Trophoblast cell (in vitro differentiated cells and primary cell): ENCODE measurements around the gene AKAP8.
A peak's percentile ranks its signal among the peaks of the same experiment; 100 is the strongest.

Experiments
- DNase-seq, 2 donors: peaks; one replicate each; pipeline ENCODE4 v3.0.0-alpha.2; 2016
- H2AFZ ChIP-seq: 2 replicates; pipeline ENCODE4 v1.6.1; 2013; ENCODE audit warnings: low read length, moderate library complexity, mild to moderate bottlenecking; ENCODE audit not compliant: insufficient read depth, poor library complexity
- H2AK5ac ChIP-seq: 2 replicates; pipeline ENCODE4 v1.6.1; 2013; ENCODE audit warnings: mild to moderate bottlenecking, low read length
- H2BK120ac ChIP-seq: 2 replicates; pipeline ENCODE4 v1.6.1; 2013; ENCODE audit warnings: low read length, mild to moderate bottlenecking, moderate library complexity; ENCODE audit not compliant: insufficient read depth, poor library complexity
- H2BK12ac ChIP-seq: 2 replicates; pipeline ENCODE4 v1.6.1; 2013; ENCODE audit warnings: mild to moderate bottlenecking, low read length, moderate library complexity
- H2BK5ac ChIP-seq: 2 replicates; pipeline ENCODE4 v1.6.1; 2013; ENCODE audit warnings: low read length, low read depth, moderate library complexity, mild to moderate bottlenecking; ENCODE audit not compliant: poor library complexity
- H3K14ac ChIP-seq: 2 replicates; pipeline ENCODE4 v1.6.1; 2013; ENCODE audit warnings: mild to moderate bottlenecking, low read length
- H3K18ac ChIP-seq: 2 replicates; pipeline ENCODE4 v1.6.1; 2013; ENCODE audit warnings: mild to moderate bottlenecking, low read length
- H3K23ac ChIP-seq: 2 replicates; pipeline ENCODE4 v1.6.1; 2013; ENCODE audit warnings: low read length
- H3K27ac ChIP-seq: 2 replicates; pipeline ENCODE4 v1.5.1; 2013; ENCODE audit warnings: low read depth, mild to moderate bottlenecking, inconsistent platforms, low read length, moderate library complexity
- H3K27me3 ChIP-seq: 2 replicates; pipeline ENCODE4 v1.6.1; 2013; ENCODE audit warnings: inconsistent platforms, mild to moderate bottlenecking, low read length, moderate library complexity; ENCODE audit not compliant: insufficient read depth
- H3K36me3 ChIP-seq, 2 experiments: 1 replicate in 1 of 2; 2 replicates in 1 of 2; pipeline ENCODE4 v1.6.1; 2013; ENCODE audit warnings: low read length in 2 of 2, mild to moderate bottlenecking in 2 of 2, moderate library complexity in 1 of 2; ENCODE audit not compliant: insufficient read depth in 2 of 2, control insufficient read depth in 1 of 2
- H3K4ac ChIP-seq: 2 replicates; pipeline ENCODE4 v1.6.1; 2013; ENCODE audit warnings: low read depth, mild to moderate bottlenecking, low read length, moderate library complexity
- H3K4me1 ChIP-seq, 2 experiments: 1 replicate in 1 of 2; 2 replicates in 1 of 2; pipeline ENCODE4 v1.6.1; 2013; ENCODE audit warnings: low read length in 2 of 2, mild to moderate bottlenecking in 2 of 2, moderate library complexity in 1 of 2; ENCODE audit not compliant: insufficient read depth in 2 of 2, control insufficient read depth in 1 of 2
- H3K4me2 ChIP-seq: 2 replicates; pipeline ENCODE4 v1.6.1; 2013; ENCODE audit warnings: inconsistent platforms, mild to moderate bottlenecking, low read length, moderate library complexity
- H3K4me3 ChIP-seq: 2 replicates; pipeline ENCODE4 v1.5.1; 2013; ENCODE audit warnings: mild to moderate bottlenecking, low read depth, low read length, inconsistent platforms
- H3K79me1 ChIP-seq: one replicate; pipeline ENCODE4 v1.6.1; 2013; ENCODE audit warnings: low read length
- H3K79me2 ChIP-seq: 2 replicates; pipeline ENCODE4 v1.6.1; 2013; ENCODE audit warnings: low read length, mild to moderate bottlenecking; ENCODE audit not compliant: control insufficient read depth, insufficient read depth, poor library complexity
- H3K9ac ChIP-seq: 2 replicates; pipeline ENCODE4 v1.6.1; 2013; ENCODE audit warnings: mild to moderate bottlenecking, low read length
- H3K9me3 ChIP-seq: 2 replicates; pipeline ENCODE4 v1.6.1; 2013; ENCODE audit warnings: low read depth, mild to moderate bottlenecking, control low read depth, inconsistent platforms, low read length; ENCODE audit not compliant: insufficient read depth
- H4K12ac ChIP-seq: 2 replicates; pipeline ENCODE4 v1.6.1; 2013; ENCODE audit warnings: low read depth, mild to moderate bottlenecking, low read length, moderate library complexity
- H4K8ac ChIP-seq: 2 replicates; pipeline ENCODE4 v1.6.1; 2013; ENCODE audit warnings: low read depth, mild to moderate bottlenecking, low read length, moderate library complexity
- H4K91ac ChIP-seq: one replicate; pipeline ENCODE4 v1.6.1; 2013; ENCODE audit warnings: low read depth, mild to moderate bottlenecking, low read length, moderate library complexity
- WGBS: extraction: QIAGEN DNeasy Blood & Tissue Kit; methylation state at CpG from one replicate; pipeline ENCODE4 v1.1.7; 2013; ENCODE audit warnings: missing lambda C conversion rate; ENCODE audit not compliant: insufficient read length, insufficient coverage; ENCODE audit errors: extremely low coverage; 5-methylcytosine and 5-hydroxymethylcytosine counted together

AKAP8 gene

GRCh38 chr19:15315101-15315500 is 64.5 kb downstream of the AKAP8 start:
- no peak overlapping the region for H2AK5ac ChIP-seq
- no peak overlapping the region for H3K4me2 ChIP-seq
- no peak overlapping the region for H4K8ac ChIP-seq
- peaks cover 2% of the 10 kb centered on the region for H3K79me1 ChIP-seq
- H3K4me3 ChIP-seq: no peak overlapping the region
- no peak overlapping the region for H4K12ac ChIP-seq
- peak overlapping the region; percentile 57 for H2AFZ ChIP-seq
- H3K27me3 ChIP-seq: no peaks in the 10 kb centered on the region
- H3K36me3 ChIP-seq: peaks cover 7 to 9% of the 10 kb centered on the region in 2 experiments
- no peak overlapping the region for H2BK12ac ChIP-seq
- H2BK120ac ChIP-seq: no peak overlapping the region
- H3K18ac ChIP-seq: no peak overlapping the region
- no peak overlapping the region for H4K91ac ChIP-seq
- DNase-seq: peak; percentile 59 to 76
- H3K23ac ChIP-seq: no peak overlapping the region
- no peak overlapping the region for H3K9ac ChIP-seq
- H3K79me2 ChIP-seq: peaks cover 59% of the 10 kb centered on the region
- no peak overlapping the region for H3K14ac ChIP-seq
- H2BK5ac ChIP-seq: no peak overlapping the region
- H3K4me1 ChIP-seq: peaks cover 31 to 33% of the 10 kb centered on the region in 2 experiments
- peak overlapping the region; percentile 99 for H3K4ac ChIP-seq
- no CpG with 5 or more reads among the region's 6 CpGs for WGBS
- no peak overlapping the region for H3K27ac ChIP-seq
- H3K9me3 ChIP-seq: no peaks in the 10 kb centered on the region

DNA sequence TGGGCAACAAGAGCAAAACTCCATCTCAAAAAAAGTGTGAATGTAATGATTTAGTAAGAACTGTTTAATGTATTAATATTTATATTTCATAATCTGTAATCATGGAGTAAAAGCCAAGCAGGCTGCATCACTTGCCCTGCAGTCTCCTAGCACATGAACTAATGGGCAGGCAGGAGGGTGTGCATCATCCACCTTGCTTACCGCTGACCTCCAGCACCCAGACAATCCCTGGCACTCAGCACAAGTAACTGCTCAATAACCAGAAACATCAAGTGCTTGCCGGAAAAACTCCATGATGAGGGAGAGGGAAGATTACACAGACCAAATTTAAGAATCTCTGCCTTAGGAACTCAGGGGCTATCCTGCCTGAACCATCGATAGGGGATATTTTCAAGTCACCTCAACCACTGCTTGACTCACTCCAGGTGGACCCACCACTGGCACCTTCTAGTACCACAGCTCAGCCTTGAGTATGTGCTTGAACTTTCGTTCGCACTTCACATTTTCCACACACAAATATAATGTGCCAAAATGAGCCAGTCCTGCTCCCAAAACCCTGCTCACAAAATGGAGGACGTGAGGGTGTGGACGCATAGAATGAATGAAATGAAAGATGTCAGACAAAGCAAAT is 65.8 kb downstream of the AKAP8 start:
- H3K14ac ChIP-seq: no peak overlapping the region
- peaks cover 2% of the 10 kb centered on the region for H3K79me1 ChIP-seq
- H3K27ac ChIP-seq: no peak overlapping the region
- no peaks in the 10 kb centered on the region for H3K9me3 ChIP-seq
- H2BK120ac ChIP-seq: no peak overlapping the region
- no peak overlapping the region for H3K4me2 ChIP-seq
- no CpG with 5 or more reads among the region's 7 CpGs for WGBS
- H3K4me1 ChIP-seq: peaks cover 24 to 29% of the 10 kb centered on the region in 2 experiments
- H3K9ac ChIP-seq: no peak overlapping the region
- H4K12ac ChIP-seq: no peak overlapping the region
- no peak for DNase-seq
- peak overlapping the region; percentile 97 for H3K4ac ChIP-seq
- H2BK5ac ChIP-seq: no peak overlapping the region
- no peak overlapping the region for H2BK12ac ChIP-seq
- no peak overlapping the region for H4K8ac ChIP-seq
- peaks cover 7 to 9% of the 10 kb centered on the region in 2 experiments for H3K36me3 ChIP-seq
- H3K23ac ChIP-seq: peak overlapping the region; percentile 8
- no peaks in the 10 kb centered on the region for H3K27me3 ChIP-seq
- no peak overlapping the region for H2AFZ ChIP-seq
- no peak overlapping the region for H2AK5ac ChIP-seq
- H3K4me3 ChIP-seq: no peak overlapping the region
- H3K79me2 ChIP-seq: peaks cover 54% of the 10 kb centered on the region
- no peak overlapping the region for H4K91ac ChIP-seq
- no peak overlapping the region for H3K18ac ChIP-seq

DNA sequence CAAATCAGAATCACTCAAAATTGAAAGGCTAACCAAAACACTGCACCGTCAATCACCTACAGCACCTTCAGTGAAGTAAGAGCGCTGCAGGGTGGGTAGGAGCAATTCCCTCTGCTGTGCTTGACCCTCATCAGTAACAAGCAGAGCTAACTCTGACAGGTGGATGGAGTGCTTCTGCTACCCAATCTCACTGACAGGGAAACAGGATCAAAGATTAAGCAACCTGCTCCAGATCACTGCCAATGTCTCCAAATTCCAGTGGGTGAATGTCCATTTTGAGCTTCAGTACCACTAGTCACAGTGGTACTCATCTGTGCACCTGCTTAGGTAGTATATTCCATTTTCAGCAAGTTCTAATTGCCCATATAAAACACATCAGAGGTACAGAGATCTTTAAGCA is 72.4 kb downstream of the AKAP8 start:
- Histone ChIP-seq H4K8ac (no peak overlapping the region), H2BK5ac (no peak overlapping the region), H3K18ac (no peak overlapping the region), H3K4me2 (no peak overlapping the region), H4K12ac (no peak overlapping the region), H3K27ac (no peak overlapping the region), H3K27me3 (no peaks in the 10 kb centered on the region), H4K91ac (no peak overlapping the region), H3K36me3 (peaks cover 4% of the 10 kb centered on the region in 2 experiments), H3K9ac (no peak overlapping the region), H2BK120ac (no peak overlapping the region), H3K4ac (peak overlapping the region; percentile 98), H2AFZ (no peak overlapping the region), H3K79me2 (peaks cover 57% of the 10 kb centered on the region), H2BK12ac (no peak overlapping the region), H3K9me3 (no peaks in the 10 kb centered on the region), H2AK5ac (no peak overlapping the region), H3K4me3 (no peak overlapping the region), H3K14ac (no peak overlapping the region), H3K79me1 (peaks cover 4% of the 10 kb centered on the region), H3K4me1 (peaks cover 24 to 33% of the 10 kb centered on the region in 2 experiments), H3K23ac (no peak overlapping the region)
- DNase-seq: no peak
- WGBS: no CpG with 5 or more reads among the region's 2 CpGs

DNA sequence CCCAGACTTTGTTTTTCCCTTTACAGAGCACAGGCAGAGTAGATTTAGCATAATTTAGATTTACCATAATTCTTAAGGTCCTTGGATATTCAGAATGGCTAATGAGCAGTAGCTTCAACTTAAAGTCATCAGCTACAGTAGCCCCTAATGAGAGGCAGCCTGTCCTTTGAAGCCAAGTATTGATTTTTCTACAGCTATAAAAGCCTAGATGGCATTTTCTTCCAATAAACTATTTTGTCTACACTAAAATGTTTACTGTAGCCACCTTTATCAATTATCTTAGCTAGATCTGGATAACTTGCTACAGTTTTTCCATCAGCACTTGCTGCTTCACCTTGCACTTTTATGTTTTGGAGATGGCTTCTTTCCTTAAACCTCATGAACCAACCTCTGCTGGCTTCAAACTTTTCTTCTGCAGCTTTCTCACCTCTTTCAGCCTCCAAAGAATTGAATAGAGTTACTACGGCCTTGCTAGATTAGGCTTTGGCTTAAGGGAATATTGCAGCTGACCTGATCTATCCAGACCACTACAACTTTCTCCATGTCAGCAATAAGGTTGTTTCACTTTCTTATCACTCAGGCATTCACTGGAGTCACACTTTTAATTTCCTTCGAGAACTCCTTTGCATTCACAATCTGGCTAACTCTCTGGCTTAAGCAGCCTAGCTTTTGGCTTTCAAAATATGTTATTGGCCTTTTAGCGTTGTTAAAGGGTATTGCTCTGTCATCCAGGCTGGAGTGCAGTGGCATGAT is 73.8 kb downstream of the AKAP8 start:
- no peak overlapping the region for H3K4me3 ChIP-seq
- no peak for DNase-seq
- H2BK120ac ChIP-seq: no peak overlapping the region
- no peak overlapping the region for H3K9ac ChIP-seq
- no peaks in the 10 kb centered on the region for H3K9me3 ChIP-seq
- H3K4me2 ChIP-seq: no peak overlapping the region
- no peak overlapping the region for H2BK5ac ChIP-seq
- H2AK5ac ChIP-seq: no peak overlapping the region
- H3K27ac ChIP-seq: no peak overlapping the region
- no CpG with 5 or more reads among the region's 3 CpGs for WGBS
- H3K23ac ChIP-seq: no peak overlapping the region
- H3K79me2 ChIP-seq: peaks cover 51% of the 10 kb centered on the region
- H3K79me1 ChIP-seq: peaks cover 4% of the 10 kb centered on the region
- peaks cover 3 to 4% of the 10 kb centered on the region in 2 experiments for H3K36me3 ChIP-seq
- H2BK12ac ChIP-seq: no peak overlapping the region
- H4K8ac ChIP-seq: no peak overlapping the region
- peak overlapping the region; percentile 98 for H3K4ac ChIP-seq
- H3K4me1 ChIP-seq: peaks cover 25 to 34% of the 10 kb centered on the region in 2 experiments
- H4K91ac ChIP-seq: no peak overlapping the region
- H4K12ac ChIP-seq: no peak overlapping the region
- no peak overlapping the region for H3K18ac ChIP-seq
- H2AFZ ChIP-seq: no peak overlapping the region
- no peaks in the 10 kb centered on the region for H3K27me3 ChIP-seq
- H3K14ac ChIP-seq: no peak overlapping the region
